Measurements from ENCODE around the gene SAMSN1.

Gene SAMSN1

DNA sequence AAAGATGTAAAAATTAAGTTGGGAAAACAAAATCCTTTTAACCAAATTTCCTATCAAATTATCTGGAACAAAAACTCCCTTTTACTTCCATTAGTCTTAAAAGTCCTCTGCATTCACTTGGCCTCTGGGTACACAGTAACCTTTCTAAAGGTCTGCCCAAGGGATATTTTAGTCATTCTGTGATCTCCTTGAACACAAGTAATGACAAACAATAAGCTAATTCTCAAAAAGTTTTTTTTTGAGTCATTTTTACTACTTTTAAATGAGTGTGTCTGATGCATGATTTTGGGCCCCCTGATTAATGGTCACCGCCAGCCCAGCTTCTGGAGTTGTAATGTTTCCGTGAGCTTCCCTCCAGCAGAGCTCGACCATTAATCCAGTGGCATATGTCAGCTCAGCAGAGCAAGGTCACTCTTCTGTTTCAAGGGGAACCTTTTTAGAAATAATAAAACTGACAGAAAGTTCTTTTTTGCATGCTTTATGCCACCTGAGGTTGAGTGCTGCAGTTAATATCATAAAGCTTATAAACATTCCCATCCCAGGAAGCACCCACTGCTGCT, 14.3 kb downstream of the SAMSN1 start:
- H3K27ac ChIP-seq (ENCODE audit: insufficient read depth in 1 of 2, low read depth in 1 of 2, low read length in 2 of 2, poor library complexity in 1 of 2, severe bottlenecking in 2 of 2) = no peak overlapping the region
- CTCF ChIA-PET = interaction anchor here (2.9 kb wide), 1 partner anchor 11 kb away, joined by 10 read pairs; no protein-coding TSS in a partner anchor
- H3K4me1 ChIP-seq (ENCODE audit: control extremely low read depth in 1 of 4, control insufficient read depth in 4 of 4, insufficient read depth in 4 of 4, low read length in 3 of 4) = peaks cover 7 to 16% (median 8%) of the 10 kb centered on the region in 4 experiments

DNA sequence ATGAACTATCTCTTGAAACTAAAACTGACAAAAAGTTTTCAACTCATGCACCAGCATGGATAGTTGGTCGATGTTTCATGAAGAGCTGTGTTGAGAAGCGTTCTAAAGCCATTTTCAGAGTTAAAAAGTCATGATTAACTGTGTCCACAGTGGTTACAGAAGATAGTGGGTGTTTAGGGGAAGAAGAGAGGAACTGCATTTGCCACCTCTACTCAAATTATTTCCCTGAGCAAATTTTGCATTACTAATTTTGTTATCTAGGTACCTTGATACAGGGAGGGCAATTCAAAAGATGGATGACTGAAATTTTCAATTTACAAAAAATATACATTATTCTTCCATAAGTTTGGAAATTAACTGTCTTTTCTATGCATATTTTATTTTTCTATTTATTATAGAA, 15.5 kb downstream of the SAMSN1 start:
- CTCF ChIA-PET = no interaction called here
- peaks cover 0 to 23% (median 2%) of the 10 kb centered on the region in 4 experiments for H3K36me3 ChIP-seq (ENCODE audit: control insufficient read depth in 4 of 4, insufficient read depth in 4 of 4, low read length in 3 of 4)
- H3K9me3 ChIP-seq (ENCODE audit: control extremely low read depth in 1 of 5, control insufficient read depth in 4 of 5, insufficient read depth in 2 of 5, low read depth in 1 of 5, low read length in 4 of 5) = peaks cover 0 to 3% (median 0%) of the 10 kb centered on the region in 5 experiments
- POLR2A ChIA-PET = no interaction called here
- H3K27ac ChIP-seq (ENCODE audit: insufficient read depth in 1 of 2, low read depth in 1 of 2, low read length in 2 of 2, poor library complexity in 1 of 2, severe bottlenecking in 2 of 2) = no peak overlapping the region
- H3K4me3 ChIP-seq (ENCODE audit: control insufficient read depth in 1 of 7, extremely low read depth in 1 of 7, insufficient read depth in 4 of 7, low read depth in 2 of 7, low read length in 6 of 7) = no peak overlapping the region
- no peaks in the 10 kb centered on the region for H3K27me3 ChIP-seq (replicated peaks in 2 of 5; ENCODE audit: control insufficient read depth in 4 of 5, insufficient read depth in 5 of 5, low read length in 4 of 5)
- DNase-seq = peak in 1 of 3 donors; percentile 48
- 100% methylated on average over 1 of the region's 2 CpGs for WGBS (ENCODE audit: insufficient coverage)
- H3K4me1 ChIP-seq (ENCODE audit: control extremely low read depth in 1 of 4, control insufficient read depth in 4 of 4, insufficient read depth in 4 of 4, low read length in 3 of 4) = peaks cover 7 to 25% (median 8%) of the 10 kb centered on the region in 4 experiments

More for the DNA sequence above, 14.3 kb downstream of the SAMSN1 start:
- 100% methylated on average over 2 of the region's 3 CpGs for WGBS (ENCODE audit: insufficient coverage)
- no peak for DNase-seq
- Histone ChIP-seq H3K4me3 (ENCODE audit: control insufficient read depth in 1 of 7, extremely low read depth in 1 of 7, insufficient read depth in 4 of 7, low read depth in 2 of 7, low read length in 6 of 7) (no peak overlapping the region), H3K27me3 (replicated peaks in 2 of 5; ENCODE audit: control insufficient read depth in 4 of 5, insufficient read depth in 5 of 5, low read length in 4 of 5) (no peaks in the 10 kb centered on the region), H3K36me3 (ENCODE audit: control insufficient read depth in 4 of 4, insufficient read depth in 4 of 4, low read length in 3 of 4) (peaks cover 2 to 34% (median 3%) of the 10 kb centered on the region in 4 experiments), H3K9me3 (ENCODE audit: control extremely low read depth in 1 of 5, control insufficient read depth in 4 of 5, insufficient read depth in 2 of 5, low read depth in 1 of 5, low read length in 4 of 5) (peaks cover 0 to 15% (median 0%) of the 10 kb centered on the region in 5 experiments)
- POLR2A ChIA-PET = no interaction called here

DNA sequence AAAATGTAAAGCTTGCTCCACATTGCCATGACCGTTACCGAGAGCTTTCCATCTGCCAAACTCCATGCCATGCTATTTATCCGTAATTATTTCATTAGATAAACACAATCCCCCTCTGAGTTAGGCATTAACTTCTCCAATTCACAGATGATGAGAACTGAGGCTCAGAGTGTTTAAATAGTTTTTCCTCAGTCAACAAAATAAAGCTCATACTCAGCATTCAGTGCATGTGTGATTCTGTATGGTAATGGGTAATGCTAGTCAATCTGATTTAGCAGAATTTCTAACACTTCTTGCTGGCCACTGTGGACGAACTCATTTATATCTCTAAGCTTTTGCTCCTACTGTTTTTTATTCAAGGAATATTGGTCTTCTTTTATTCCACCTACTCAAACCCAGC, 17.3 kb downstream of the SAMSN1 start:
- Histone ChIP-seq H3K4me1 (ENCODE audit: control extremely low read depth in 1 of 4, control insufficient read depth in 4 of 4, insufficient read depth in 4 of 4, low read length in 3 of 4) (peaks cover 7 to 28% (median 15%) of the 10 kb centered on the region in 4 experiments), H3K9me3 (ENCODE audit: control extremely low read depth in 1 of 5, control insufficient read depth in 4 of 5, insufficient read depth in 2 of 5, low read depth in 1 of 5, low read length in 4 of 5) (no peaks in the 10 kb centered on the region), H3K36me3 (ENCODE audit: control insufficient read depth in 4 of 4, insufficient read depth in 4 of 4, low read length in 3 of 4) (peaks cover 0 to 13% (median under 1%) of the 10 kb centered on the region in 4 experiments), H3K27me3 (replicated peaks in 2 of 5; ENCODE audit: control insufficient read depth in 4 of 5, insufficient read depth in 5 of 5, low read length in 4 of 5) (no peaks in the 10 kb centered on the region), H3K27ac (ENCODE audit: insufficient read depth in 1 of 2, low read depth in 1 of 2, low read length in 2 of 2, poor library complexity in 1 of 2, severe bottlenecking in 2 of 2) (no peak overlapping the region), H3K4me3 (ENCODE audit: control insufficient read depth in 1 of 7, extremely low read depth in 1 of 7, insufficient read depth in 4 of 7, low read depth in 2 of 7, low read length in 6 of 7) (no peak overlapping the region)
- POLR2A ChIA-PET = no interaction called here
- no peak for DNase-seq
- WGBS (ENCODE audit: insufficient coverage) = 100% methylated on average over 2 of the region's 4 CpGs
- CTCF ChIA-PET = no interaction called here

DNA sequence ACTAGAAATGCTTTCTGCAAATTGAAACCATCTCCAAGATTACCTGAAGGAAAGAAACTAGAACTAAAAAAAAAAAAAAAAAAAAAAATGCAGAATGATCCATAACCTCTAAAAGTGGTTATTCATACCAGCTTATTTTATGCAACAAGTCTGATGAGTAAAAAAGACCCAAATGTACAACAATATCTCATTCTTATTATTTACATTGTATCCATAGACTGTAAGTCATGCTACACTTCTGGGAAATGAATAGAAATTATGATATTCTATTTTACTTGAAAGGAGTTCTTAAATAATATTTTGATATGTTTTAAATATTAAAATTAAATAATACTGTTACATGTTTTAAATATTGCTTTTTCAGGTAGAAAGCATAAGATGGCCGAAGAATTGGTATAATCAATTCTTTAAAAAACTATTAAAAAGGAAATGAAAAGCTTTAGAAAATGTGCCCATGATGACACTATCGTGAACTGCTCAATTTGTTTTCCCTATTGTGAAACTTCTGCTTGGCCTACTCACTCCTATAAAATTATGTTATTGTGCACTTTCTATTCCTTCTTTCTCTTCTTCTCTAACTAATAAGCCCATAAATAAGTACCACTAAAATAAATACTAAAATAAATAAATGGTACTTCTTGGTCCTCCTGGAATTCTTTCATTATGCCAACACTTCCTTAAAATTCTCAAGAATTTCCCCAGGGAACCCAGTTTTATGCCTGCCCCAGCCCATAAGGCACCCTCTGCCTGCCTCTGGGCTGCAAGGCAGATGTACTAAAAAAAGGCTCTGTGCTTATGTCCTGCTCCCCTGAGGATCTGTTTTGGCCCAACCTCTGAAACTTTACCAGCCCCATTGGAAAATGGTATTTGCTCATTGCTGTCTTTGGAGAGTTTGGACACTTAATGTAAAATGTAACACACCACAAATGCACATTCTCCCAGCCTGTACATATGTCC, 18.1 kb downstream of the SAMSN1 start:
- no peaks in the 10 kb centered on the region for H3K27me3 ChIP-seq (replicated peaks in 2 of 5; ENCODE audit: control insufficient read depth in 4 of 5, insufficient read depth in 5 of 5, low read length in 4 of 5)
- H3K36me3 ChIP-seq (ENCODE audit: control insufficient read depth in 4 of 4, insufficient read depth in 4 of 4, low read length in 3 of 4) = peaks cover 0 to 9% (median 0%) of the 10 kb centered on the region in 4 experiments
- ChIA-PET CTCF (no interaction called here), POLR2A (no interaction called here)
- WGBS (ENCODE audit: insufficient coverage) = 100% methylated on average over 1 of the region's 2 CpGs
- no peaks in the 10 kb centered on the region for H3K9me3 ChIP-seq (ENCODE audit: control extremely low read depth in 1 of 5, control insufficient read depth in 4 of 5, insufficient read depth in 2 of 5, low read depth in 1 of 5, low read length in 4 of 5)
- peaks cover 8 to 37% (median 21%) of the 10 kb centered on the region in 4 experiments for H3K4me1 ChIP-seq (ENCODE audit: control extremely low read depth in 1 of 4, control insufficient read depth in 4 of 4, insufficient read depth in 4 of 4, low read length in 3 of 4)
- H3K4me3 ChIP-seq (ENCODE audit: control insufficient read depth in 1 of 7, extremely low read depth in 1 of 7, insufficient read depth in 4 of 7, low read depth in 2 of 7, low read length in 6 of 7) = no peak overlapping the region
- no peak for DNase-seq
- H3K27ac ChIP-seq (ENCODE audit: insufficient read depth in 1 of 2, low read depth in 1 of 2, low read length in 2 of 2, poor library complexity in 1 of 2, severe bottlenecking in 2 of 2) = peak overlapping the region in 1 of 2 experiments; percentile 43

DNA sequence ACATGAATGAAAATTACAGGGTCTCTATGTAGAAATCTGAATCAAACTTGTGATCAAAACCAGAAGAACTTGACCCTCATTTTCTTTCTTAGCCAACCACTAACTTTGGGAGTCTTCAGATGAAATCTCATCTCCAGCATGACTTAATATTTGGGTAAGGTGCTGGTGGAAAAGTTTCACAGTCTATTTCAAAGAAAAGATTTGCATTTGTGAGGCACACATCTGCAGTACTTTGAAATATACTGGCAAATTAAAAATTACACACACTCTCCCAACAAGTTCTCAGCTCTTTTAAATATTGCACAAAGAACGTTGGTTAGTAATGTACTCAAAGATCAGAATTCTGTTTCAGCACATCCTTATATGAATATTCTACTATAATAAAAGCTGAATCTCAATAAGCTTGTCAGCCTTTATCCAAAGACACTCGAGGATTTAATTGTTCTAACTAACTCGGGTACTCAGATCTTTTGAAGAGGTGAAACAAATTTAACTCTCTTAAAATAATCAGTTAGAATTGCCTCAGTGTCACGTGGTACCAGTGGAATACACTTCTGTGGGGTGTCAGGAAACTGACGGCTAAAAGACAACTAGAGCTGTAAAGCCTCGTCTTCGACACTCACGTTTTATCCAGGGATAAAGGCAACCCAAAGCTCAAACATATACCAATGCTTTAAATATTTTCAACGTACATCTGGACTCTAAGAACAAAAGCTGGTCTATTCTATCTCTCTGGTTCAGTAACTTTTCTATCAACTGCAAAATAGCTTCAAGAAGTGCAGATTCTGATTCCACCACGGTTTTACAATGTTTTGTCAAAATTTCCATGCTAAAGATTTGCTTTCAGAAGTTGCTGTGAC, 19.0 kb downstream of the SAMSN1 start:
- H3K36me3 ChIP-seq (ENCODE audit: control insufficient read depth in 4 of 4, insufficient read depth in 4 of 4, low read length in 3 of 4) = peaks cover 0 to 7% (median 0%) of the 10 kb centered on the region in 4 experiments
- H3K4me3 ChIP-seq (ENCODE audit: control insufficient read depth in 1 of 7, extremely low read depth in 1 of 7, insufficient read depth in 4 of 7, low read depth in 2 of 7, low read length in 6 of 7) = no peak overlapping the region
- CTCF ChIA-PET = interaction anchor here (1.6 kb wide), 1 partner anchor 15 kb away, joined by 5 read pairs; no protein-coding TSS in a partner anchor
- no peak for DNase-seq
- WGBS (ENCODE audit: insufficient coverage) = 100% methylated on average over 5 of the region's 10 CpGs
- no peaks in the 10 kb centered on the region for H3K27me3 ChIP-seq (replicated peaks in 2 of 5; ENCODE audit: control insufficient read depth in 4 of 5, insufficient read depth in 5 of 5, low read length in 4 of 5)
- POLR2A ChIA-PET = no interaction called here
- H3K27ac ChIP-seq (ENCODE audit: insufficient read depth in 1 of 2, low read depth in 1 of 2, low read length in 2 of 2, poor library complexity in 1 of 2, severe bottlenecking in 2 of 2) = peak overlapping the region in 1 of 2 experiments; percentile 43
- peaks cover 14 to 44% (median 26%) of the 10 kb centered on the region in 4 experiments for H3K4me1 ChIP-seq (ENCODE audit: control extremely low read depth in 1 of 4, control insufficient read depth in 4 of 4, insufficient read depth in 4 of 4, low read length in 3 of 4)
- H3K9me3 ChIP-seq (ENCODE audit: control extremely low read depth in 1 of 5, control insufficient read depth in 4 of 5, insufficient read depth in 2 of 5, low read depth in 1 of 5, low read length in 4 of 5) = no peaks in the 10 kb centered on the region

DNA sequence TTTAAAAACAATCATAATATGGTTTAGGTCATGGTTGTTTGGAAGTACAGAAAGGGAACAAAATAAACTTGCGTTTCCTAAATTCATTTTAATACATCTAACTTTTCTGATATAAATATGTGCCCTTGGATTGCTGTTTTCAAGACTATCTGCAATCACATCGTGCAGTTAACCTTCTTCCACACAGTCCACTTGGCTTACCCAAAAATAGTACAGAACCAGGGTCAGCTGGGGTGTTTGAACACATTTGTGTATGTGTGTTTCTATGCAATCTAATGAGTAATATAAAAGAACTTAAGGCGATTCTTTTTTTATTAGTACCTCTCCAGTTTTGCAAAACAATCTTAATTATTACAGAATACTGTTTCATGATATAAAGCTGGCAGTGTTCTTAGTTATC, 19.9 kb downstream of the SAMSN1 start:
- DNase-seq = no peak
- no peak overlapping the region for H3K27ac ChIP-seq (ENCODE audit: insufficient read depth in 1 of 2, low read depth in 1 of 2, low read length in 2 of 2, poor library complexity in 1 of 2, severe bottlenecking in 2 of 2)
- WGBS (ENCODE audit: insufficient coverage) = no CpG with 5 or more reads among the region's 3 CpGs
- no peaks in the 10 kb centered on the region for H3K9me3 ChIP-seq (ENCODE audit: control extremely low read depth in 1 of 5, control insufficient read depth in 4 of 5, insufficient read depth in 2 of 5, low read depth in 1 of 5, low read length in 4 of 5)
- ChIA-PET CTCF (interaction anchor here (1.0 to 1.6 kb wide), 2 partner anchors 9 to 15 kb away, joined by 5 read pairs; no protein-coding TSS in a partner anchor), POLR2A (no interaction called here)
- H3K4me1 ChIP-seq (ENCODE audit: control extremely low read depth in 1 of 4, control insufficient read depth in 4 of 4, insufficient read depth in 4 of 4, low read length in 3 of 4) = peaks cover 12 to 51% (median 31%) of the 10 kb centered on the region in 4 experiments
- no peaks in the 10 kb centered on the region for H3K27me3 ChIP-seq (replicated peaks in 2 of 5; ENCODE audit: control insufficient read depth in 4 of 5, insufficient read depth in 5 of 5, low read length in 4 of 5)
- H3K4me3 ChIP-seq (ENCODE audit: control insufficient read depth in 1 of 7, extremely low read depth in 1 of 7, insufficient read depth in 4 of 7, low read depth in 2 of 7, low read length in 6 of 7) = no peak overlapping the region
- peaks cover 0 to 6% (median 0%) of the 10 kb centered on the region in 4 experiments for H3K36me3 ChIP-seq (ENCODE audit: control insufficient read depth in 4 of 4, insufficient read depth in 4 of 4, low read length in 3 of 4)
